GM12878 (cell line): ENCODE results near the gene ZMIZ1. TPM values are rescaled to one million over a fixed set of nuclear protein-coding genes. Genes with fewer than 3 reads are reported as not detected.

ENCODE experiments used
- ATF2 ChIP-seq: IDR thresholded peaks from 2 replicates; pipeline ENCODE4 v1.6.1; 2012; ENCODE audit warnings: low read length, inconsistent platforms
- CBX3 ChIP-seq: fragments of 200-600 bp; sonication (generic); IDR thresholded peaks from 2 replicates; pipeline ENCODE4 v1.6.1; 2016; ENCODE audit warnings: low read depth, borderline replicate concordance
- CREM ChIP-seq: IDR thresholded peaks from 2 replicates; pipeline ENCODE4 v1.6.1; 2014; ENCODE audit warnings: antibody characterized with exemption, low read depth
- DPF2 ChIP-seq: fragments of 450-650 bp; IDR thresholded peaks from 2 replicates; pipeline ENCODE4 v1.6.1; 2017; ENCODE audit warnings: mild to moderate bottlenecking
- EP300 ChIP-seq, 2 experiments: fragments of 150-350 bp in 1 of 2; IDR thresholded peaks; 2 replicates each; pipeline ENCODE4 v1.6.1; 2011 to 2012; ENCODE audit warnings: low read depth in 2 of 2, low read length in 2 of 2, borderline replicate concordance in 1 of 2, improper control_type of control experiment in 1 of 2, inconsistent platforms in 1 of 2; ENCODE audit not compliant: control insufficient read depth in 1 of 2
- FOXK2 ChIP-seq: fragments of 450-650 bp; IDR thresholded peaks from 2 replicates; pipeline ENCODE4 v1.6.1; 2017; ENCODE audit warnings: mild to moderate bottlenecking, moderate library complexity
- FOXM1 ChIP-seq: IDR thresholded peaks from 2 replicates; pipeline ENCODE4 v1.6.1; 2012; ENCODE audit warnings: low read depth, mild to moderate bottlenecking, inconsistent platforms, low read length, moderate library complexity
- IKZF2 ChIP-seq, 2 experiments: fragments of 450-650 bp; IDR thresholded peaks; 2 replicates each; pipeline ENCODE4 v1.6.1; 2017; ENCODE audit warnings: mild to moderate bottlenecking in 2 of 2, moderate library complexity in 2 of 2
- JUNB ChIP-seq: IDR thresholded peaks from 2 replicates; pipeline ENCODE4 v1.6.1; 2016; ENCODE audit warnings: antibody characterized with exemption, mild to moderate bottlenecking
- KLF5 ChIP-seq: fragments of 450-650 bp; IDR thresholded peaks from 2 replicates; pipeline ENCODE4 v1.6.1; 2014; ENCODE audit warnings: mild to moderate bottlenecking; ENCODE audit not compliant: partially characterized antibody
- MEF2A ChIP-seq: IDR thresholded peaks from 2 replicates; pipeline ENCODE4 v1.6.1; 2011; ENCODE audit warnings: low read depth, mild to moderate bottlenecking, low read length, moderate library complexity; ENCODE audit not compliant: insufficient read depth
- NBN ChIP-seq: fragments of 450-650 bp; IDR thresholded peaks from 2 replicates; pipeline ENCODE4 v1.6.1; 2016
- NFYA ChIP-seq: IDR thresholded peaks from 2 replicates; pipeline ENCODE4 v1.6.1; 2011; ENCODE audit warnings: low read depth, mild to moderate bottlenecking, low read length, improper control_type of control experiment, borderline replicate concordance
- NR2F1 ChIP-seq: fragments of 450-650 bp; conservative IDR thresholded peaks from 2 replicates; pipeline ENCODE4 v1.6.1; 2017; ENCODE audit warnings: mild to moderate bottlenecking
- NRF1 ChIP-seq: conservative IDR thresholded peaks from 2 replicates; pipeline ENCODE4 v1.6.1; 2011; ENCODE audit warnings: mild to moderate bottlenecking, low read depth, low read length, improper control_type of control experiment
- PAX8 ChIP-seq: fragments of 450-650 bp; IDR thresholded peaks from 2 replicates; pipeline ENCODE4 v1.6.1; 2017; ENCODE audit warnings: mild to moderate bottlenecking, moderate library complexity
- PBX3 ChIP-seq: IDR thresholded peaks from 2 replicates; pipeline ENCODE4 v1.6.1; 2011; ENCODE audit warnings: mild to moderate bottlenecking, low read depth, low read length, moderate library complexity; ENCODE audit not compliant: insufficient replicate concordance
- RUNX3 ChIP-seq: IDR thresholded peaks from 2 replicates; pipeline ENCODE4 v1.6.1; 2012; ENCODE audit warnings: low read length, inconsistent platforms
- SRF ChIP-seq, 2 experiments: IDR thresholded peaks; 2 replicates each; pipeline ENCODE4 v1.6.1; 2011; ENCODE audit warnings: low read depth in 2 of 2, low read length in 2 of 2, mild to moderate bottlenecking in 1 of 2, moderate library complexity in 1 of 2
- TAF1 ChIP-seq: IDR thresholded peaks from 2 replicates; pipeline ENCODE4 v1.6.1; 2011; ENCODE audit warnings: mild to moderate bottlenecking, low read depth, low read length, borderline replicate concordance
- YY1 ChIP-seq: IDR thresholded peaks from 2 replicates; pipeline ENCODE4 v1.6.1; 2011; ENCODE audit warnings: low read depth, mild to moderate bottlenecking, low read length
- ZBTB40 ChIP-seq: fragments of 450-650 bp; IDR thresholded peaks from 2 replicates; pipeline ENCODE4 v1.6.1; 2016; ENCODE audit warnings: mild to moderate bottlenecking, moderate library complexity, borderline replicate concordance
- ZNF217 ChIP-seq: fragments of 450-650 bp; IDR thresholded peaks from 2 replicates; pipeline ENCODE4 v1.6.1; 2017; ENCODE audit warnings: antibody characterized with exemption, mild to moderate bottlenecking
- ZNF274 ChIP-seq: IDR thresholded peaks from one replicate; pipeline ENCODE4 v1.8.0; 2011; ENCODE audit not compliant: insufficient read length, insufficient read depth
- ZNF384 ChIP-seq: IDR thresholded peaks from 2 replicates; pipeline ENCODE4 v1.6.1; 2012; ENCODE audit warnings: low read depth, mild to moderate bottlenecking, low read length, improper control_type of control experiment, borderline replicate concordance
- ZNF622 ChIP-seq: fragments of 450-650 bp; IDR thresholded peaks from 2 replicates; pipeline ENCODE4 v1.6.1; 2017; ENCODE audit warnings: mild to moderate bottlenecking, inconsistent platforms
- polyA plus RNA-seq, 11 experiments: library from polyadenylated mRNA; depleted of rRNA in 4 of 11; unstranded in 6 of 11; stranded (reverse) in 5 of 11; fragments of >200 nt; fragmentation: Nextera tagmentation in 4 of 11; fragmentation: Illumina TruSeq in 1 of 11; extraction: Ambion mirVana in 4 of 11; extraction: Trizol in 1 of 11; gene quantifications; 1 replicate in 1 of 11; 2 replicates in 10 of 11; pipeline versions ENCODE4 v1.2.1 to v1.2.3, GENCODE V29; 2011 to 2016; ENCODE audit warnings: inconsistent platforms in 2 of 11, missing spikeins in 2 of 11, low read depth in 1 of 11
- total RNA-seq, 4 experiments: library from RNA; depleted of rRNA in 3 of 4; stranded (reverse); fragments of >200 nt in 3 of 4; fragmentation: Illumina TruSeq in 1 of 4; extraction: Trizol in 1 of 4; gene quantifications; 2 replicates each; pipeline versions ENCODE4 v1.2.1 to v1.2.3, GENCODE V29; 2013 to 2021

The ZMIZ1 gene
- total and polyA plus RNA-seq, 10 of the 15 experiments (the other 5 are each of a cell fraction or from before 2014, with no cell fraction given), result 3.1 to 82.3 (median 14.9) TPM

GRCh38 chr10:79249186-79250121 is 180.7 kb downstream of the ZMIZ1 start (continued):
- peak; percentile 52; the same call in 1 of the 2 replicates for TF ChIP-seq CREM
- peak in 1 of 2 experiments; percentile 38; a peak in 1 of 4 replicates for TF ChIP-seq SRF (IDR thresholded peaks at IDR 0.05; ENCODE audit: low read depth in 2 of 2, low read length in 2 of 2)
- peak; percentile 16 for TF ChIP-seq PBX3
- no peak for TF ChIP-seq ZNF384
- peak; percentile 87 for TF ChIP-seq JUNB
- no peak for TF ChIP-seq ZBTB40
- TF ChIP-seq FOXK2, result no peak
- peak; percentile 96 for TF ChIP-seq ZNF217
- no peak for TF ChIP-seq PAX8
- TF ChIP-seq ZNF274, result no peak
- peak; percentile 46; the same call in 1 of the 2 replicates for TF ChIP-seq TAF1
- TF ChIP-seq DPF2, result peak; percentile 73
- TF ChIP-seq YY1, result peak; percentile 53; the same call in 1 of the 2 replicates
- TF ChIP-seq KLF5, result no peak
- TF ChIP-seq EP300 (IDR thresholded peaks at IDR 0.05; ENCODE audit: borderline replicate concordance in 1 of 2, control insufficient read depth in 1 of 2, low read depth in 2 of 2, low read length in 2 of 2), result no peak
- no peak for TF ChIP-seq MEF2A
- no peak for TF ChIP-seq ZNF622
- TF ChIP-seq ATF2, result no peak
- no peak for TF ChIP-seq NRF1
- peak; percentile 33; the same call in 1 of the 2 replicates for TF ChIP-seq NBN
- no peak for TF ChIP-seq NFYA
- TF ChIP-seq FOXM1, result no peak
- no peak for TF ChIP-seq RUNX3
- TF ChIP-seq IKZF2 (IDR thresholded peaks at IDR 0.05), result peak; percentile 37 to 63
- no peak for TF ChIP-seq CBX3
- peak; percentile 83 for TF ChIP-seq NR2F1
